NCI-H82 treated with DMSO at 0.1 percent for 48 hours (cell line): ENCODE data around the gene RGS19.
"Not testable (repeated sequence)": the region's sequence is repeated elsewhere in the genome, so short reads cannot be mapped to it uniquely, and the experiment has no call there.

Source experiments
- DNase-seq: peaks from one replicate; lab custom pipeline; 2025; ENCODE audit not compliant: unreplicated experiment; lab: John Stamatoyannopoulos, UW

Gene RGS19, protein sequence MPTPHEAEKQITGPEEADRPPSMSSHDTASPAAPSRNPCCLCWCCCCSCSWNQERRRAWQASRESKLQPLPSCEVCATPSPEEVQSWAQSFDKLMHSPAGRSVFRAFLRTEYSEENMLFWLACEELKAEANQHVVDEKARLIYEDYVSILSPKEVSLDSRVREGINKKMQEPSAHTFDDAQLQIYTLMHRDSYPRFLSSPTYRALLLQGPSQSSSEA

DNA sequence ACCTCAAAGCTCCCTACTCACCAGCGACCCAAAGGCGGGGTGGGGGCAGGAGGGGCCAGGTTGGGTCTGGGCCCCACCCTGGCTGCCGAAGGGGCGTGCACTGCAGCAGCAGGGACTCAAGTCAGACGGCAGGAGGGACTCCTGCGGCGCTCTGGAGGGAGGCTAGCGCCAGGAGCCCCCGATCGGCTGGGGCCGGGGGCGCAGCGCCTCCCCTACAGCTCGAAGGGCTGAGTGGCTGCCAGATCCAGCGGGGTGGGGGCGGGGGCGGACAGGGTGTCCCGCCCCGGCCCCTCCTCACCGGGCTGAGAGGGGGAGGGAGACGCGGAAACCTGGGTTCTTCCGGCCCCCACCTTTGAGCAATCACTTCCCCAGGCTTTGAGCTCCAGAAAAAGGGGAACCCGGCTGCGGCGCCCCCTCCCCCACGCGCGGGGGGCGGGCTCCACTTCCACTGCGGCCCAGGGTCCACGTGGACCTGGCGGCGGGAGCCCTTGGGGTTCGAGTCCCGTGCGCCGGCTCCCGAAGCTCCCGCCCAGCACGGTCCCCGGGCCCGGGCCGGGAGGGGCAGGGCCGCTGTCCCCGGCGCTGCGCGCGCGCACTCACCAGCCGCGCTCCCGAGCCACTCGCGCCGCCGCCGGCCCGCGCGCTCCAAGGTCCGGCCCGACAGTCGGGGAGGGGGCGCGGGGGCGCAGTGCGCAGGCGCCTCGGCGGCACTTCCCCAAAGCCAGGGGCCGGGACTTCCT, at the start of gene RGS19:
TSS of gene RGS19 (minus strand) at position 246 of the 740 bp plus-strand sequence. CDS start 2,632 bp downstream, outside the sequence.
- peak; percentile 28 for DNase-seq

DNA sequence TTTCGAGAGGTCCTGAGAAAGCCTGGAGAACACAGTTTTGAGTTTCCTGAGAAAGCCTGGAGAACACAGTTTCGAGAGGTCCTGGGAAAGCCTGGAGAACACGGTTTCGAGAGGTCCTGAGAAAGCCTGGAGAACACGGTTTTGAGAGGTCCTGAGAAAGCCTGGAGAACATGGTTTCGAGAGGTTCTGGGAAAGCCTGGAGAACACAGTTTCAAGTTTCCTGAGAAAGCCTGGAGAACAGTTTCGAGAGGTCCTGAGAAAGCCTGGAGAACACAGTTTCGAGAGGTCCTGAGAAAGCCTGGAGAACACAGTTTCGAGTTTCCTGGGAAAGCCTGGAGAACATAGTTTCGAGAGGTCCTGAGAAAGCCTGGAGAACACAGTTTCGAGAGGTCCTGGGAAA, 44.2 kb upstream of the RGS19 start:
- not testable (repeated sequence) for DNase-seq

DNA sequence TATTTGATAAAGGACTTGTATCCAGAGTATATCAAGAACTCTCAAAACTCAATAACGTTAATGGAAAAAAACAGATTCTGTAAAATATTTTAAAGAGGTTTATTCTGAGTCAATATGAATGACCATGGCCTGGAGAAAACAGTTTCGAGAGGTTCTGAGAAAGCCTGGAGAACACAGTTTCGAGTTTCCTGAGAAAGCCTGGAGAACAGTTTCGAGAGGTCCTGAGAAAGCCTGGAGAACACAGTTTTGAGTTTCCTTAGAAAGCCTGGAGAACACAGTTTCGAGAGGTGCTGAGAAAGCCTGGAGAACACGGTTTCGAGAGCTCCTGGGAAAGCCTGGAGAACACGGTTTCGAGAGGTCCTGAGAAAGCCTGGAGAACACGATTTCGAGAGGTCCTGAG, 43.6 kb upstream of the RGS19 start:
- not testable (repeated sequence) for DNase-seq

DNA sequence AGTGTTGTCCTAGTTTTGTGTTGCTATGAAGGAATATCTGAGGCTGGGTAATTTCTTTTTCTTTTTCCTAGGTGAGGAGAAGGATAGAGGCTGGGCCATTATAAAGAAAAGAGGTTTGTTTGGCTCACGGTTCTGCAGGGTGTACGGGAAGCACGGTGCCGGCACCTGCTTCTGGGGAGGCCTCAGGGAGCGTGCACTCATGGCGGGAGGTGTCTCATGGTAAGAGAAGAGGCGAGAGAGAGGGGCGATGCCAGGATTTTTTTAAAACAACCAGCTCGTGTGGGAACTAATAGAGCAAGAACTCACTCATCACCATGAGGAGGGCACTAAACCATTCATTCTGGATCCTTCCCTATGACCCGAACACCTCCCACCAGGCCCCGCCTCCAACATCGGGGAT, 42.3 kb upstream of the RGS19 start:
- no peak for DNase-seq

DNA sequence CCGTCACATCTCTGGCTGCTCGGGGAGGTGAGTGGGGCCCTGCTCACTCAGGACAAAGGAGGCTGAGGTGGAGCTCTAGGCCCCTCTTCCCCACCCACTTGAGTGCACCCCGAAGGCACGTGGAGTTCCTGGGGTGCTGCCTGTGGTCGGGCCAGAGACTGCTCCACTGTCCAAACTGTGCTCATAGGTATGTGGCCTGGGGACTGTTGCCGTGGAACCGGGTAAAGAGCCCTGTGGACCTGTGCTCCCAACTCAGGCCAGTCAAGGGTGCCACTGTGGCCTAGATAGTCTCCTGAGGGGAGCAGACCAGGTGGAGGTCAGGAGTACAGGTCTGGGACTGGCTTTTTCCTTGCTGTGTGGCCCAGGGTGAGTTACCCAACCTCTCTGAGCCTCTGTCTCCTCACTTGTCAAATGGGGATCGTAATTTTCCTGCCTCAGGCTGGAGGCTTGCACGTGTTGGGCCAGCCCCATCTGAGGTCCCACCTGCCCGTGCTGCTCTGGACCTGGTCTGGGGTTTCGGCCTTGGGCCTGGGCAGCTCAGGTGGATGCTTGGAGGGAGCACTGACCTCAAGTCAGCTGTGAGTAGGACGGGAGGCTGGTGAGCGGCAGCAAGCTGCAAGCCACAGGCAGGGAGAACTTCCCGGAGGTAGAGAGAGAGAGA, 40.5 kb upstream of the RGS19 start:
- no peak for DNase-seq

DNA sequence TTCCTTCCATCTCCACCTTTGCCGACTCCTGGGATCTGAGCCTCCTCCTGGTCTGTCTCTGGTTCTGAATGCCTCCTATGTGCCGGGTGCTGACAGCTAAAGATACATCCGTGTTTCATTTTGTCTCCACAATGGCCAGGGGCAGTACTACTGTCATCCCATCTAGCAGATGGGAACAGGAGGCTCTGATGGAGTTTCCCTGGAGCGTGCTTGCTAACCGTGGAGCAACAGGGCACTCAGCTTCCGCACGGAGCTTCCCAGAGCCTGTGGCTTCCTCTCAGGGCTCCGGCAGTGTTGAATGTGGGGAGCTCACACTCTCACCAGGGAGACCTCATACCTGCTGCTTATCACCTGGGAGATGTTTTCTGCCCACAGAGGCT, 40.0 kb upstream of the RGS19 start:
- DNase-seq: no peak

DNA sequence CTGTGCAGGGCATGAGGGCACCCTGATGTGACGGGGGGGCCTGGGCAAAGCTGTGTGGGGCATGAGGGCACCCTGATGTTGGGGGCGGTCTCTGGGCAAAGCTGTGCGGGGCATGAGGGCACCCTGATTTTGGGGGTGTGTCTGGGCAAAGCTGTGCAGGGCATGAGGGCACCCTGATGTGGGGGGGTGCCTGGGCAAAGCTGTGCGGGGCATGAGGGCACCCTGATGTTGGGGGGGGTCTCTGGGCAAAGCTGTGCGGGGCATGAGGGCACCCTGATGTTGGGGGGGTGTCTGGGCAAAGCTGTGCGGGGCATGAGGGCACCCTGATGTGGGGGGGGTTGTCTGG, 38.1 kb upstream of the RGS19 start:
- DNase-seq: not testable (repeated sequence)

DNA sequence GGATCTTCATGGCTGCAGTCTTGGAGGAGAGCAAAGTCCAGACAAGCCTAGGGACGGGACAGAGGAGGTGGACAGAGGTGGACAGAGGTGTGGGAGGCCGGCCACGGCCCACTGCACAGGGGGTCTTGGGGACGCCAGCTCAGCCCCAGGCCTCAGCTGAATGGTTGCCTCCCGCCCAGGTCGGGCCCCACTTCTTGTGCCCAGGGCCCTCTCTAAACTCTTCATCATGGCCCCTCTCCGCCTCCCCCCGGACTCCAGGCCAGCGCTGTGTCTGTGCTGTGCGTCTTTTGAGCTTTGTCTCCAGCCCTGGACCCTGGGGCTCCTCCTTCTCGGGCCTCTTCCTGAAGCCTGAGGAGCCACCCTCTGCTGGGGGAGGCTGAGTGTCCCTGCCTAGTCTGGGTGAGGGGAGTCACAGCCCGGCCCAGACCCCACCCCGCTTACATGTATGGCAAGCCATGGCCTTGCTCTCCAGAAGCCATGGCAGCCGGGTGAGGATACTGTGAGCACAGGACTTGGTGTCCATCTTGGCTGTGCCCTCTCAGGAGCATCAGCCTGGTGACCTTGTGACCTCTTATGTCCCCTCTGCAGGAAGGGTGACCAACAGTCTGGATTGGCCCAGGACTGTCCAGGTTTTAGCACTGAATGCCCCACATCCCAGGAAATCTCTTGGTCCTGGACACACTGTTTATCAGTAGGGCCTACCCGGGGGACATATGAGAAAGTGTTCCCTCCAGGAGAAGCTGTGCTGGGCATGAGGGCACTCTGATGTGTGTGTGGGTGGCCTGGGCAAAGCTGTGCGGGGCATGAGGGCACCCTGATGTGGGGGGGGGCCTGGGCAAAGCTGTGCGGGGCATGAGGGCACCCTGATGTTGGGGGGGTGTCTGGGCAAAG, 37.5 kb upstream of the RGS19 start:
- no peak for DNase-seq

DNA sequence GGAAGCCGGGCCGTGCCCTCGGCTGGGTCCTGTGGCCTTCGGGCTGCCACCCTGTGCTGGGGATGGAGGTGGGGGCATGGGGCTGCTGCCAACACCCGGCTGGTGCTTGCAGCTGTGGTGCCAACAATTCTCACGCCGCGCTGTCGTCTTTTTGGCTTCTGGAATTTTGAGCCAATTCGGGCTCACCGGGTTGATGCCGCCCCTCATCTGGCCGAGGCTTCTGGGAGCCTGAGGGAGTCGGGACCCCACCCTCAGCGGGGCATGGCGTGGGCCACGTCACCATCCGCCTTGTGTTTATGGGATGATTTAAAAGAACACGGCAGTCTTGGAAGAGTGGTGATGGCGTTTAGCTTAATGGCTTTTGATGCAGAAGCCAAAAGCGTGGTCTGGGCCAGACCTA, 36.7 kb upstream of the RGS19 start:
- DNase-seq: no peak

DNA sequence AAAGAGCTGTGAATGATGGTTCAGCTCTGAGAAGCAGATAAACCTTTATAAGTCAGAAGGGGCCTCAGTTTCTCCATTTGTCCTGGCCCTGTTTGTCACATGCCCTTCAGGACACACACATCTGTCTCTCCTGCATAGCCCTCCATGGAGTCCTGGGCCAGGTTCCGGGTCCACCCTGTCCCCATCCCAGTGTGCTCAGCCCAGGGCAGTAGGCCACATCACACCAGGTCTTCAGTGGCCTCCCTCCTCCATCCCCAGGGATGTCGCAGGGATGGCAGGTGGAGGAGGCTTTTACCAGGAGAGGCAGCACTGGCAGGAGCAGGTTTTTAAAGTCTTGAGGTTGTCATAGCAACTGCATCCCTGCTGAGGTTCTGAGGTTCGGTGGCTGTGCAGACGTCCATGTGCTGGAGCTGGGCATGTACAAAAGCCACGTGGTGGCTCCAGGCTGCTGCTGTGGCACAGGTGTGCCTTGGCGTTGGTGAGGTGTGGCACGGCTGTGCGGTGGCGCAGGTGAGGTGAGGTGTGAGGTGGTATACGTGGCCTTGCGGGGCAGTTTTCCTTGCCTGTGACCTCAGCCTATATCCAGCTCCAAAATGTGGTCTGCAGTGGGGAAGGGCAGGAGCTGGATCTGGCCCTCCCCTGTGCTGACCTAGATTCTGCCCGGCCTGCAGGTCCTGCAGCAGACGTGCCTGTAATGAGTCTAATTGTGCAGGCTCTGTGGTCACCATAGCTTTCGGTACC, 36.0 kb upstream of the RGS19 start:
- DNase-seq: no peak

DNA sequence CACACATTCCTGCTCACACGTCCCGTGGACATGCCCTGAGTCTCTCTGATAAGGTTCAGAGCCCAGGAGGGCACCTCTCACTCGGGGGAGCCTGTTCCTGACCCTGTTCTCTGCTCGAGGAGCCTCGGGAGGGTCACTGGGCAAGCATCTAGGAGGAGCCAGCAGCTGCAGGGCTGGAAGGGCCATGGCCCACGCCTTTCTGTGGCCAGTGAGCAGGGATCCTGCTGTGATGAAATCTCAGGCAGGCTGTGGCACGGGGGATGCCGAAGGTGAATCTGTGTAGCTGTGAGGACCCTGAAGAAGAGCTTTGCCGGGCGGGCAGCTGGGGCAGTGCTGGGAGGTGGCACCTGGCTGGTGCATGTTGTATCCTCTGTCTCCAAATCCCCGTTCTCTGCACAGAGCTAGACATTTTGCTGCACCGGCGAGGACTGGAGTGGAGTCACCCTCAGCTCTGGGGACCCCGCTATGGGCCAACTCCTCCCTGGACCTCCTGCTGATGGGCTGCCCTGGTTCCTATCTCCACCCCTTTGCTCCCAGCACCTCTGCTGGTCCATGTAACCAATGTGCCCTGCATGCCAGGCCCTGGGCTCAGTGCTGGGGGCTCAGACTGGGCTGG, 35.1 kb upstream of the RGS19 start:
- DNase-seq: no peak

DNA sequence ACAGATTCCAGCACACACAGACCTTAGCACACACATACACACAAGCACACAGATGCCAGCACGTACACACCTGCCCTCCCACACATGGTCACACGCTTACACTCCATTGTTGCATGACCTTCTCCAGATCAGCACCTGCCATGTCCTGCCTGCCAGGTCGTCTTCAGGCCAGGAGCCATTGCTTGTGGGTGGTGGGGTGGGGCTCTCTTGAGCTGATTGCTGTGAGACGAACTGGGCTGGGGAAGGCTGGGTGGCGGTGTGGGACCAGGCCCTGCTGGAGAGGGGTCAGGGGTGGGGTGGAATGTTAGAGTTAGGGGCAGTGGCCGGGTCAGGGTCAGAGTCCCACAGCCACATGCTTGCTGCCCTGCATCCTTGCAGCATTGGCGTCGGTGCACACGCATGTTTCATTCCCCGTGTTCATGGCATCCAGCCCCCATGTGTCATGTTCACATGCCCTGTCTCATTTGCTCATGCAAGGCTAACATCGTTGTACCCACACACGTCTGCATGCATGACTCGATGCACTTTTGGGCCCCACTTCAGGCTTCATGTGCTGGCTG, 34.6 kb upstream of the RGS19 start:
- no peak for DNase-seq

DNA sequence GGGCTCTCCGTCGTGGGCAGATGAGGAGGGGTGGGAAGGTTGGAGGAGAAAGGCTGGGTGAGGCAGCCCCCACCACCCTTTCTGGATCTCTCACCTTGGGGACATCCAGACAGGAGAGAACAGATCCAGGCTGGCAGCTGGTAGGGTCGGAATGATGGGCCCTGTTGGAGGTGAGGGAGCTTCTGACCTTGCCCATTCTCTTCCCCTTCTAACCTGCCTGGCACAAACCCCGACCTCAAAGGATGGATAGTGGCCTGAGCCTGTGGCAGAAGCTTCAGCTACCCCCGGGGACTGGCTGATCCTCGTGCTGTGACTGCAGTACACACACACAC, 34.1 kb upstream of the RGS19 start:
- no peak for DNase-seq

DNA sequence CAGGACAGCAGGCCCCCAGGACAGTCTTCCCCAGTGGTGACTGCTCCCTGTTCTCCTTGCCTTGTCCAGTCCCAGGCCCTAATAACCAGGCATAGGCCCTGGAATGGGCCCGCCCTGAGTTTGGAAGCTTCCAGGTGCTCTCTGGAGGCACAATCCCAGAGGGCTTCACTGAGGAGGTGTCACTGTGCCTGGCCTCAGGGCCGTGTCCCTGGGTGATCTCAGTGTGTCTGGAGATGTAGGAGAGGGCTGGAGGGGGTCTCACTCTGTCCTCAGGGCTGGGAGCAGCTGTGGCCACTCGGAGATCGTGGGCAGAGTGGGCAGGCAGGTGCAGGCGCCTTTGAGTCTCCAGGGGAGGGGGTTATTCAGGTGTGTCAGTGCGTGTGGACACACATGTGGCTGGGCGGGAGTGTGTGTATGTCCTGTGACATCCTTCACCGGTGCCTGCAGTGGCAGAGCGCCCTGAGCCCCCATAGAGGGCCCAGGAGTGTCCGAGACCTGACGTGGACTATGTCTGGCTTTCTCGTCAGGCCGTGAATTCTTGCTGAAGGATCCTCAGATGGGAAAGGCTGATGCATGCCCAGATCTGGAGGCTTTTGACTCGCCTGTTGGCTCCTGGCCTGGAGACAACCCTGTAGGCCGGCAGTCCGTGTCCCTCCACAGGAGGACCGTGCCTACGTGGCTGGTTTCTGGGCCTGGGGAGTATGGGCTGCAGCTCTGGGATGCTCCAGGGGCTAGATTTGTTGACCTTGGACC, 33.5 kb upstream of the RGS19 start:
- DNase-seq: no peak

DNA sequence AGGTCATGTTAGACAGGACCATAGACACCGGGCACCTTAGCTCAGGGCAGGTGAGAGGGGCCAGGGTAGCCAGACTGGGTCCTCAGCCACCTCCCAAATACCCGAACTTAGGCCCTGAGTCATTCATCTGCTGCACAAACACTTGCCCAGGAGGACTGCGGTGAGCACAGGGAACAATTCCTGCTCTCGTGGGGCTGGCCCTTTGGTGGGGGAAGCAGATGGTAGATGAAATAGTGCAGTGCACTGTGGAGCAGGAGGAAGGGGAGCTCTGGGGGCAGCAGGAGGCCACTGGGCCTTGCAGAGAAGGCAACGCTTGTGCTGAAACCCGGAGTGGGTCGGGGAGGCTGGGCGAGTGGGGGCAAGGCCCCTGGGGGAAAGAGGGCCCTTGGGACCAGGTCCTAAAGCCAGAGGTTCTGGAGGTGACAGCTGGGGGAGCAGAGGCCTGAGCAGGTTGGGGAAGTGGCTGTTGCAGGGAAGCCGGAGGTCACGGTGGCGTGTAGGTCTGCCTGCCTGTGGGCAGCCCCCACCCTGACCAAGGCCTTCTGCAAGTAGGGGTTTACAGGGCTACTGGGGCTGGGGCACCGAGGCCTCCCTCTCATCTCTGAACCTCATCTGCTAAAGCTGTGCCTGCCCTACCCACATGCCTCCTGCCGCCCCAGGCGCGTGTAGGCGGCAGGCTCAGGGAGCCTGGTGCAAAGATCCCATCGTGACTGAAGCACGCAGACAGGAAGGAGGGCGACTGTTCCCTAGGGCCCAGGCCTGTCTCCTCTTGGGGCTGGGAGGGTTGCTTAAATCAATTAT, 32.7 kb upstream of the RGS19 start:
- no peak for DNase-seq

DNA sequence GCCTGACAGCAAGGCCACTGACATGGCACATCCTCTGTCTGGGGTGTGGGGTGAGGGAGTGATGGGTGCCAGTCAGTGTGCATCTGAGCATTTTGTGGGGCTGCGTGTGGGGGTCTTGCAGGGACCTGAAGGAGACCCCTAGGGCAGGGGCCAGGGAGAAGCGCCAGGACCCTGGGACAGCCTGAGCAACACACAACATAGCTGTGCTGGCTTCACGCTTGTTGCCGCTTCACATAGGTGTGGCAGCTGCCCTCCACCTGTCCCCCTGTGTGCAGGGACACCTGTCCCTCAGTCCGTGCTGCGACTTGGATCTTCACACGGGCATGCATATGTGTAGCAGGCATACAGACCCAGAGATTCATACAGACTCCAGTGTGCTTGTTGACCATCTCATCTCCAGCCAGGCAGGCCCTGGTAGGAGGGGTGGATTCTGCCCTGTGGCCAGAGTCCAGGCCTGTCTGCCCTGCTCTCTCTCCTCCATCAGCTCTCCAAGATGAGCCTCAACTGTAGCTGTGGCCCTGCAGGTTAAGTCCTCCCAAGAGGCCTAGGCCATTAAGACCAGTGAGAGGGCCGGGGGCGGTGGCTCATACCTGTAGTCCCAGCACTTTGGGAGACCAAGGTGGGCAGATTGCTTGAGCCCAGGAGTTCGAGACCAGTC, 31.2 kb upstream of the RGS19 start:
- DNase-seq: no peak

DNA sequence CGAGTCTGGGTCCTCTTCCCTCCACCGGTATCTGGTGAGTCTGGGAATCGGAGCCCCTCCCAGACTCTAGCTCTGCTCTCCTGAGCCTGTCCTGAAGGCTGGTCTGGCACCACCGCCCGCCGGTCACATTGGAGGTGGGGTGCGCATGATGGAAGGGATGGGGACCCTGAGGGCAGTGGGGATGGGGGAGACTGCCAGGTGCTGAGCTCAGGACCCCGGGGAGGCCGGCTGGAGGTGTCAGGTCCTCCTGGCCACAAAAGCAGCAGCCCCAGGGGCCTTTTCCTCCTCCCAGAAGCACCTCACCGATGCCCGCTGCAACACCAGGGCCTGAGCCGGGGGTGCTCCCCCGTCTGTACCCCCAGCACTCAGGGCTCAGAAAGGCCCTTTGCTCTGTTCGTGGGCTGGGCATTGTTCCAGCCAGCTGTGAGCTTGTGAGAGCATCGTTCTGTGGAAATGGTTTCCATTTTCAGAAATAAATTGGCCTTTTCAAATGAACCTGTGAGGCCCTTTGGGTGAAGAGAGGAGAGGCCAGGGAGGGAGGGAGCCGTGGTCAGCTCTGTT, 30.6 kb upstream of the RGS19 start:
- DNase-seq: no peak
